HepG2 (cell line): ENCODE data around the gene IFT122. TPM values are rescaled to one million over a fixed set of nuclear protein-coding genes. Genes with fewer than 3 reads are reported as not detected.

Source experiments
- AKAP8 ChIP-seq: sonication (generic); formaldehyde crosslinking; IDR thresholded peaks from 2 replicates; pipeline ENCODE4 v1.5.1; 2020; ENCODE audit warnings: mild to moderate bottlenecking, missing genetic modification reagents
- ARID5B ChIP-seq: IDR thresholded peaks from 2 replicates; pipeline ENCODE4 v1.4.0; 2020; ENCODE audit warnings: mild to moderate bottlenecking, missing genetic modification reagents
- RARA ChIP-seq: IDR thresholded peaks from 2 replicates; pipeline ENCODE4 v1.6.1; 2016; ENCODE audit warnings: missing genetic modification reagents, missing compliant biosample characterization
- RXRA ChIP-seq: sonication (generic); formaldehyde crosslinking; IDR thresholded peaks from 2 replicates; pipeline ENCODE4 v1.5.1; 2020; ENCODE audit warnings: missing genetic modification reagents
- SOX5 ChIP-seq: IDR thresholded peaks from 2 replicates; pipeline ENCODE4 v1.6.1; 2016; ENCODE audit warnings: borderline replicate concordance
- TBX2 ChIP-seq: sonication (generic); formaldehyde crosslinking; IDR thresholded peaks from 2 replicates; pipeline ENCODE4 v1.5.0; 2020; ENCODE audit warnings: missing genetic modification reagents, mild to moderate bottlenecking, borderline replicate concordance
- TEAD3 ChIP-seq: optimal IDR thresholded peaks from 2 replicates; pipeline ENCODE3; 2016; ENCODE audit warnings: borderline replicate concordance
- ZNF788 ChIP-seq: sonication (generic); formaldehyde crosslinking; IDR thresholded peaks from 2 replicates; pipeline ENCODE4 v1.5.0; 2020; ENCODE audit warnings: mild to moderate bottlenecking, missing genetic modification reagents, borderline replicate concordance
- polyA plus RNA-seq, 8 experiments: library from polyadenylated mRNA; depleted of rRNA in 3 of 8; stranded (reverse) in 7 of 8; unstranded in 1 of 8; fragments of >200 nt; fragmentation: Illumina TruSeq in 4 of 8; extraction: Trizol in 4 of 8; gene quantifications; 2 replicates each; pipeline versions ENCODE4 v1.2.1 to v1.2.3, GENCODE V29; 2011 to 2016; ENCODE audit warnings: low read depth in 4 of 8, missing spikeins in 1 of 8, mixed read lengths in 1 of 8; ENCODE audit not compliant: insufficient read depth in 1 of 8
- total RNA-seq, 5 experiments: library from RNA; depleted of rRNA; stranded (reverse); fragments of >200 nt; fragmentation: Illumina TruSeq; extraction: Trizol; gene quantifications; 2 replicates each; pipeline ENCODE4 v1.2.3, GENCODE V29; 2016; ENCODE audit warnings: low read depth in 1 of 5
- TF ChIP-seq, protein P1 (sequence below): sonication (generic); formaldehyde crosslinking; IDR thresholded peaks from 2 replicates; pipeline ENCODE4 v1.4.0; 2020; ENCODE audit warnings: missing genetic modification reagents

Gene IFT122
- total and polyA plus RNA-seq, 2 of the 13 experiments (the other 11 are each of a cell fraction or from before 2014, with no cell fraction given) = 10.1 to 10.3 TPM

GRCh38 chr3:129393760-129394564, 46.1 kb upstream of the IFT122 start (continued):
- TF ChIP-seq, protein P1, sequence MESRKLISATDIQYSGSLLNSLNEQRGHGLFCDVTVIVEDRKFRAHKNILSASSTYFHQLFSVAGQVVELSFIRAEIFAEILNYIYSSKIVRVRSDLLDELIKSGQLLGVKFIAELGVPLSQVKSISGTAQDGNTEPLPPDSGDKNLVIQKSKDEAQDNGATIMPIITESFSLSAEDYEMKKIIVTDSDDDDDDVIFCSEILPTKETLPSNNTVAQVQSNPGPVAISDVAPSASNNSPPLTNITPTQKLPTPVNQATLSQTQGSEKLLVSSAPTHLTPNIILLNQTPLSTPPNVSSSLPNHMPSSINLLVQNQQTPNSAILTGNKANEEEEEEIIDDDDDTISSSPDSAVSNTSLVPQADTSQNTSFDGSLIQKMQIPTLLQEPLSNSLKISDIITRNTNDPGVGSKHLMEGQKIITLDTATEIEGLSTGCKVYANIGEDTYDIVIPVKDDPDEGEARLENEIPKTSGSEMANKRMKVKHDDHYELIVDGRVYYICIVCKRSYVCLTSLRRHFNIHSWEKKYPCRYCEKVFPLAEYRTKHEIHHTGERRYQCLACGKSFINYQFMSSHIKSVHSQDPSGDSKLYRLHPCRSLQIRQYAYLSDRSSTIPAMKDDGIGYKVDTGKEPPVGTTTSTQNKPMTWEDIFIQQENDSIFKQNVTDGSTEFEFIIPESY (CRISPR knock-in tag) = peak; percentile 84; the same call in 1 of the 2 replicates
- TF ChIP-seq SOX5 (CRISPR knock-in tag) (0 out of 2 replicates have a peak, but pooled peaks have one; percentile 17), RARA (0 out of 2 replicates have a peak, but pooled peaks have one; percentile 18), TBX2 (0 out of 2 replicates have a peak, but pooled peaks have one; percentile 49), AKAP8 (CRISPR knock-in tag) (0 out of 2 replicates have a peak, but pooled peaks have one; percentile 50), ARID5B (0 out of 2 replicates have a peak, but pooled peaks have one; percentile 21), TEAD3 (peak; percentile 13), ZNF788 (peak; percentile 32; the same call in 1 of the 2 replicates), RXRA (CRISPR knock-in tag) (peak; percentile 54; the same call in 1 of the 2 replicates)
